Measurements from ENCODE around the gene CPN2. TPM values are rescaled to one million over a fixed set of nuclear protein-coding genes. Genes with fewer than 3 reads are reported as not detected.

Gene CPN2
- total RNA-seq, 3 donors from 2014 or later (not counting 1 experiment from before 2014, with no cell fraction given) = not detected

GRCh38 chr3:194389269-194389668 is 38.1 kb upstream of the CPN2 start:
- no peaks in the 10 kb centered on the region for H3K9me3 ChIP-seq (ENCODE audit: control insufficient read depth, insufficient read depth, low read length)
- Mint-ChIP-seq H3K4me1 (no peaks in the 10 kb centered on the region), H3K9me3 (no peaks in the 10 kb centered on the region), H3K27ac (no peak overlapping the region), H3K27me3 (ENCODE audit: low read depth in 2 of 2) (peaks cover 16 to 21% of the 10 kb centered on the region in 2 donors), H3K4me3 (no peak overlapping the region), H3K36me3 (no peaks in the 10 kb centered on the region)
- H3K4me1 ChIP-seq (ENCODE audit: control insufficient read depth, insufficient read depth, low read length) = no peaks in the 10 kb centered on the region
- WGBS (ENCODE audit: insufficient coverage) = 98% methylated on average over 8 of the region's 8 CpGs
- ATAC-seq (no peak), DNase-seq (peak in 1 of 2 donors; percentile 2)
- no peak overlapping the region for H3K27ac ChIP-seq (ENCODE audit: low read length)
- intact Hi-C loops (cut with micrococcal nuclease) = no loop called here
- H3K4me3 ChIP-seq (ENCODE audit: low read length) = no peak overlapping the region
- TF ChIP-seq, protein P1, sequence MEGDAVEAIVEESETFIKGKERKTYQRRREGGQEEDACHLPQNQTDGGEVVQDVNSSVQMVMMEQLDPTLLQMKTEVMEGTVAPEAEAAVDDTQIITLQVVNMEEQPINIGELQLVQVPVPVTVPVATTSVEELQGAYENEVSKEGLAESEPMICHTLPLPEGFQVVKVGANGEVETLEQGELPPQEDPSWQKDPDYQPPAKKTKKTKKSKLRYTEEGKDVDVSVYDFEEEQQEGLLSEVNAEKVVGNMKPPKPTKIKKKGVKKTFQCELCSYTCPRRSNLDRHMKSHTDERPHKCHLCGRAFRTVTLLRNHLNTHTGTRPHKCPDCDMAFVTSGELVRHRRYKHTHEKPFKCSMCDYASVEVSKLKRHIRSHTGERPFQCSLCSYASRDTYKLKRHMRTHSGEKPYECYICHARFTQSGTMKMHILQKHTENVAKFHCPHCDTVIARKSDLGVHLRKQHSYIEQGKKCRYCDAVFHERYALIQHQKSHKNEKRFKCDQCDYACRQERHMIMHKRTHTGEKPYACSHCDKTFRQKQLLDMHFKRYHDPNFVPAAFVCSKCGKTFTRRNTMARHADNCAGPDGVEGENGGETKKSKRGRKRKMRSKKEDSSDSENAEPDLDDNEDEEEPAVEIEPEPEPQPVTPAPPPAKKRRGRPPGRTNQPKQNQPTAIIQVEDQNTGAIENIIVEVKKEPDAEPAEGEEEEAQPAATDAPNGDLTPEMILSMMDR (IDR thresholded peaks at IDR 0.05) = no peak
- no peaks in the 10 kb centered on the region for H3K27me3 ChIP-seq (ENCODE audit: control insufficient read depth, insufficient read depth, low read length)
- no peaks in the 10 kb centered on the region for H3K36me3 ChIP-seq (ENCODE audit: control insufficient read depth, insufficient read depth, low read length)

GRCh38 chr3:194387926-194388418 is 36.8 kb upstream of the CPN2 start:
- Histone ChIP-seq H3K4me1 (ENCODE audit: control insufficient read depth, insufficient read depth, low read length) (no peaks in the 10 kb centered on the region), H3K9me3 (ENCODE audit: control insufficient read depth, insufficient read depth, low read length) (no peaks in the 10 kb centered on the region), H3K27ac (ENCODE audit: low read length) (no peak overlapping the region), H3K27me3 (ENCODE audit: control insufficient read depth, insufficient read depth, low read length) (no peaks in the 10 kb centered on the region), H3K36me3 (ENCODE audit: control insufficient read depth, insufficient read depth, low read length) (no peaks in the 10 kb centered on the region), H3K4me3 (ENCODE audit: low read length) (no peak overlapping the region)
- H3K4me1 Mint-ChIP-seq = no peaks in the 10 kb centered on the region
- 90% methylated on average over 5 of the region's 8 CpGs for WGBS (ENCODE audit: insufficient coverage)
- no peak overlapping the region for H3K4me3 Mint-ChIP-seq
- no peaks in the 10 kb centered on the region for H3K9me3 Mint-ChIP-seq
- no peaks in the 10 kb centered on the region for H3K36me3 Mint-ChIP-seq
- no peak overlapping the region for H3K27ac Mint-ChIP-seq
- TF ChIP-seq, protein P1 (IDR thresholded peaks at IDR 0.05) = no peak
- intact Hi-C loops (cut with micrococcal nuclease) = no loop called here
- DNase-seq (peak in 1 of 2 donors; percentile 1), ATAC-seq (no peak)
- peaks cover 23 to 31% of the 10 kb centered on the region in 2 donors for H3K27me3 Mint-ChIP-seq (ENCODE audit: low read depth in 2 of 2)

DNA sequence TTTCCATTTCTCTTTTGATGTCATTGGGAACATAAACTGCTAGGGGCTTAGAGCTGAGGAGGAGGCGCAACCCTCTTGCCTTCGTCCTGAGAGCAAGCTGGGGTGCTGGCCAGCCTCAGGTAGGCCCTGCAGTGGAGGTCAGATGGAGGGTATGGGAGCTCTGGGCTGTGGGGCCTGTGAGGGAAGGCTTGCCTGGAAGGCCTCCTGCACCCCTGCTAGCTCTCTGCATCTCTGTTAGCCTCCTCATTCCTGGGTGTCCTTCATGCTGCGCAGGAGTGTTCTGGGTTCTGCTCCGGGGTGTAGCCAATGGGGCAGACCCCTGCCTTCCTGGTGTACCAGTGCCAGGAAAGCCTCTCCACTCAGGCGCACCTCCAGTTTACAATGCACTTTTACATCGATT is 36.1 kb upstream of the CPN2 start:
- H3K9me3 Mint-ChIP-seq = no peaks in the 10 kb centered on the region
- no peaks in the 10 kb centered on the region for H3K9me3 ChIP-seq (ENCODE audit: control insufficient read depth, insufficient read depth, low read length)
- 95% methylated on average over 6 of the region's 6 CpGs for WGBS (ENCODE audit: insufficient coverage)
- H3K4me3 Mint-ChIP-seq = no peak overlapping the region
- no peaks in the 10 kb centered on the region for H3K36me3 ChIP-seq (ENCODE audit: control insufficient read depth, insufficient read depth, low read length)
- H3K27me3 ChIP-seq (ENCODE audit: control insufficient read depth, insufficient read depth, low read length) = no peaks in the 10 kb centered on the region
- H3K4me1 Mint-ChIP-seq = no peaks in the 10 kb centered on the region
- H3K4me1 ChIP-seq (ENCODE audit: control insufficient read depth, insufficient read depth, low read length) = no peaks in the 10 kb centered on the region
- H3K27me3 Mint-ChIP-seq (ENCODE audit: low read depth in 2 of 2) = peaks cover 23 to 38% of the 10 kb centered on the region in 2 donors
- DNase-seq (peak in 1 of 2 donors; percentile 5), ATAC-seq (no peak)
- no peaks in the 10 kb centered on the region for H3K36me3 Mint-ChIP-seq
- H3K27ac ChIP-seq (ENCODE audit: low read length) = no peak overlapping the region
- H3K4me3 ChIP-seq (ENCODE audit: low read length) = no peak overlapping the region
- TF ChIP-seq, protein P1 (IDR thresholded peaks at IDR 0.05) = no peak
- no peak overlapping the region for H3K27ac Mint-ChIP-seq
- intact Hi-C loops (cut with micrococcal nuclease) = no loop called here

DNA sequence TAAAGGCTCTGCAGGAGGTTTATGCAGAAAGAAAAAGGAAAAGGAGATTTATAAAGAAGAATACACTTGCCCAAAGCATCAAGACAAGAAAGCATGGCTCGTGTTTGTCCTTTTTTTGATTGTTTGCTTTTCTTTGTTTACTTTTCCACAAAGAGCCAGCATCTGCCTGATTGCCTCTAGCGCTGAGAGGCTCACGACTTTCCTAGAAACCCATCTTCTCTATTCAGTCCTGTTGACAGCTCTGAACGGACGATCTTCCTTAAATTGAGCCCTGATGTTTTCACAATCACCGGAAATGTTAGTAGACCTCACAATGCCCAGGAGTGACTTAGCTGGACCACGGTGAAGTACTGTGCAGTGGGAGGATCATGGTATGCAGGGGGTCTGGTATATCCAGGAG is 35.5 kb upstream of the CPN2 start:
- H3K27ac Mint-ChIP-seq = no peak overlapping the region
- 73% methylated on average over 7 of the region's 7 CpGs for WGBS (ENCODE audit: insufficient coverage)
- H3K4me1 Mint-ChIP-seq = no peaks in the 10 kb centered on the region
- peaks cover 23 to 39% of the 10 kb centered on the region in 2 donors for H3K27me3 Mint-ChIP-seq (ENCODE audit: low read depth in 2 of 2)
- no peaks in the 10 kb centered on the region for H3K9me3 ChIP-seq (ENCODE audit: control insufficient read depth, insufficient read depth, low read length)
- H3K4me3 ChIP-seq (ENCODE audit: low read length) = no peak overlapping the region
- intact Hi-C loops (cut with micrococcal nuclease) = no loop called here
- no peak overlapping the region for H3K4me3 Mint-ChIP-seq
- H3K9me3 Mint-ChIP-seq = no peaks in the 10 kb centered on the region
- H3K36me3 ChIP-seq (ENCODE audit: control insufficient read depth, insufficient read depth, low read length) = no peaks in the 10 kb centered on the region
- ATAC-seq (no peak), DNase-seq (peak in 1 of 2 donors; percentile 6)
- TF ChIP-seq, protein P1 (IDR thresholded peaks at IDR 0.05) = no peak
- no peaks in the 10 kb centered on the region for H3K27me3 ChIP-seq (ENCODE audit: control insufficient read depth, insufficient read depth, low read length)
- no peak overlapping the region for H3K27ac ChIP-seq (ENCODE audit: low read length)
- no peaks in the 10 kb centered on the region for H3K36me3 Mint-ChIP-seq
- H3K4me1 ChIP-seq (ENCODE audit: control insufficient read depth, insufficient read depth, low read length) = no peaks in the 10 kb centered on the region
